HG03045 (cell line): ENCODE results near the gene ATP9A.

ENCODE experiments used
- ATAC-seq: cut with Tn5 transposase; IDR thresholded peaks from one replicate; pipeline ENCODE4 v1.9.1; 2021; ENCODE audit warnings: mild to moderate bottlenecking, moderate library complexity; ENCODE audit not compliant: unreplicated experiment

Gene ATP9A

GRCh38 chr20:51609251-51609650 is 158.9 kb downstream of the ATP9A start:
- no peak for ATAC-seq

DNA sequence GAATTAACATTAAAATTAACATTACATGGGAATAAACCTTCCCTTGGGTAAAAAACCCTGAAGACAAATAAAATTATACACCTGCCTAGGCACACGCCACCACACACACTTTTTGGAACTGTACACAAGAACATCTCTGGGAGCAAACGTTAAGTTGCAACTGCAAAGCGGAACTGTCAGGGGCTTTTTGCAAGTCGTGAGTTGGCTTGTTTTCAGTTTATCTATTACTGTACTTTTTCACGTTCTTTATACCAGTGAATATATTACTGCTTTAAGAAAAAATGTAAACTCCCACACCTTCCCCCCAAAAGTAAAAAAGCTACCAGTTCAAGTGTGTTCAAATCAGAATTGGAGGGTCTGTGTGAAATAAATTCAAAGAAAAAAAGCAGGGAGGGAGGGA is 160.1 kb downstream of the ATP9A start:
- ATAC-seq = no peak

DNA sequence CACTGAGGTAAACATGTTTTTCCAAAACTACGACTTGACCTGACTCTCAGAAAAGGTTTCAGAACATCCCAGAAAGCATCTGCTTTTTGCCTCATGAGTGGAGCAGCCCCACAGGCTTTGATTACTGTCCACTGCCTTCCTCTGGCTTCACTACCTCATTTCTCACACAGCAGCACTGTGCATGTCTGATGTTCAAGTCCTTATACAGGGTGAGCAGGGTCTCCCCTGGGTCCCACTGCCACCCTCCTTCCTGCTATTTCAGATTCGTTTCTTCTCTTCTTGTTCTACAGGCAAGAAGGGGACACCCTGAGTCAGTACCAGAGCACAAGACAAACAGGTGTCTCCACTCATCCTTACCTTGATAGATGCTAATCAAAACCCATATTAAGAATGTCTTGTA is 161.0 kb downstream of the ATP9A start:
- no peak for ATAC-seq

- ATAC-seq = no peak
These were observed 163.3 kb downstream of the ATP9A start for GRCh38 chr20:51604851-51605250.

GRCh38 chr20:51602131-51602530 is 166.1 kb downstream of the ATP9A start:
- ATAC-seq = no peak

- ATAC-seq = no peak
These were observed 167.2 kb downstream of the ATP9A start for GRCh38 chr20:51600950-51601349.

- no peak for ATAC-seq
These were observed 168.2 kb downstream of the ATP9A start for GRCh38 chr20:51600016-51600420.

DNA sequence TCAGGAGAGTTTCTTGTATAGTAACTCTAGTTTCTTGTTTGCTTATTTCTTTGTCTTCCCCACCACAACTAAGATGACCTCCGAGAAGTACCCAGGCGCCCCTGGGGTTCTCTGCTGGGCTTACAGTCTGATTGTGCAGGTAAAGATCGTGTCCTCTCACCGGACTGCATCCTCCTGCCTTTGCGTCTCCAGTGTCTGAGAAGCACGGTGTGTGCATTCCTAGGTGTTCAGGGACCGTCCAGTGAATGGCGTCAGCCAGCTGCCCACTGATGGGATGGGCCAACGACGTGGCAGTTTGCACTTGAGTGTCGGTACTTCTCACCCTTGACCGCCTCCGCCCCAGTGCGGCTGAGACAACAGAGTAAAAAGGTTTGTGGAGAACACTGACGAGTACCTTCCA is 169.6 kb downstream of the ATP9A start:
- ATAC-seq = no peak

GRCh38 chr20:51597389-51598231 is 170.6 kb downstream of the ATP9A start:
- ATAC-seq = no peak

GRCh38 chr20:51596668-51597388 is 171.4 kb downstream of the ATP9A start:
- no peak for ATAC-seq

DNA sequence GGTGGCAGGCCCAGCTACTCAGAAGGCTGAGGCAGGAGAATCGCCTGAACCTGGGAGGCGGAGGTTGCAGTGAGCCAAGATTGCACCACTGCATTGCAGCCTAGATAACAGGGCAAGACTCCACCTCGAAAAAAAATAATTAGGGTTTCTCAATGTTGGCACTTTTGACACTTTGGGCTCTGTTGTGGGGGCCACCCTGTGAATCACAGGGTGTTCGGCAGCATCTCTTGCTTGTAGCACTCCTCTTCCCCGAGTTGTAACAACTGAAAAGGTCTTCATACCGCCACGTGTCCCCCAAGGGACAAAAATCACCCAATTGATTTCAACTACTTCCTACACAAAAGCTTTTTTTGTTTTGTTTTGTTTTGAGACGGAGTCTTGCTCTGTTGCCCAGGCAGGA is 172.4 kb downstream of the ATP9A start:
- ATAC-seq = no peak

- peak; percentile 86 for ATAC-seq
These were observed 173.1 kb downstream of the ATP9A start for GRCh38 chr20:51595058-51595532.

DNA sequence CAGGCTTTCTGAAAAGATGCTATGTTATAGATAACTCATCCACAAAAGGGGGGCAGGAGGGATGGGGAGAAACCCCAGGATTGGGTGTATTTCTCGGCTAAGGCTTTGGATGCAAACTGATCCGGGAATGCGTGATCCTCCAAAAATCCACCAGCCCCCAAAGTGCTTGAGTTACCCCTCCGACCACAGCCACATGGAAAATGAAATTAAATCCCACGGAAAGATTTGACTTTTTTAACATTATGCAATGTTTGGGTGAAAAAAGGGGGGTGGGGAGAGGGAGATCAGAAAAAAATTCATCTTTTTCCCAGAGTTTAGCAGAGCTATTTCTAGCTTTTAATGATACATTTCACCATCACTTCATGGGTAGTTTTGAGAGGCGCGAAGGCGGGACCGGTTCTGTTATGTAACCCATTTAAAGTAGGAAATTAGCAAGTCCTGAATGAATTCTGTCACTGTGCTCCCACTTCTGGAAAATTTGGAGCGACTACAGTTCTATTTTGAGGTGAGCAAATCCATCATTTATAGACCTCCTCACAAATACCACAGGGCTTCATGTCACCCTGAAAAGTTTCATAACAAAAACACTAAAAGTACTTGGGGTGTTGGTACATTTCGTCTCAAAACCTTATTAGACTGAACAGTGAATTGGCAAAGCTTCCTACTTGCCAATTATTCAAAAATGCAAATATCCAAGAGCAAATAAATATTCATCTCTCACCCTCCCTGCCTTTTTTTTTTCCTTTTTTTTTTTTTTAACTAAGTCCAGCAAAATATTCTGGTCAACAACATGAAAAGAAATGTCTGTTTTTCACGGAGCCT is 173.7 kb downstream of the ATP9A start:
- no peak for ATAC-seq

DNA sequence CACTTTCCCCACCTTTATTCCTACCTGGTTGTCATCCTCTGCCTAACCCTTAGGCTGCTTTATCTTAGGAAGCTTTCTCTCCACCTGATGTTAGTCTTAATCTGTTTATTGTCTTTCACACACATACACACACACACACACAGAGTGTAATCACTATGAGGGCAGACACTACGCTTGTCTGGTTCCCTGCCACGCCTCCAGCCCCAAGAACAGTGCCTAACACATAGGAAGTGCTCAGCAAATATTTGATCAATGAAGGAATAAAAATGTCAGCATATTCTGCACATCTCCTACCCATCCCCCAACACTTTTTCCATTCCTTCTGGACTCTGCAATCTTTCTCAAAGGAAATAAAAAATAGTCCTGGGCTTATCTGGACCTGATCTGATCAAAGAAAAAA is 174.6 kb downstream of the ATP9A start:
- ATAC-seq = no peak

DNA sequence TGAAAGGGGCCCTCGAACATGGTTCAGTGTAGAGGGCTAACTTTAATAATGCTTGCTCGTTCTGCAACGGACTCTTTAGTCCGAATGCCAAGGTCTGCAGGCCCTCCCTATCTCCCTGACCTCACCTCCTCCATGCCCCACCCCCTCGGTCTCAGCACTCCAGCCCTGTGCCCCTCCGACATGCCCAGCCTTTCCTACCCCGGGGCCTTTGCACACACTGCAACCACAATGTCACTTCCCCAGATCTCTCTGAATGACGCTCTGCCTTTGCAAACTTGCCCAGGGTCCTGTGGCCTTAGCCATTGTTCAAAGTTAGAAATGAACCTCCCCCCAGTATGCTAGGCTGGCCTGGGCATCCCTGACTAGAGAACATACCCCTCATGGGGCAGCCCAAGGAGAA is 175.6 kb downstream of the ATP9A start:
- no peak for ATAC-seq

DNA sequence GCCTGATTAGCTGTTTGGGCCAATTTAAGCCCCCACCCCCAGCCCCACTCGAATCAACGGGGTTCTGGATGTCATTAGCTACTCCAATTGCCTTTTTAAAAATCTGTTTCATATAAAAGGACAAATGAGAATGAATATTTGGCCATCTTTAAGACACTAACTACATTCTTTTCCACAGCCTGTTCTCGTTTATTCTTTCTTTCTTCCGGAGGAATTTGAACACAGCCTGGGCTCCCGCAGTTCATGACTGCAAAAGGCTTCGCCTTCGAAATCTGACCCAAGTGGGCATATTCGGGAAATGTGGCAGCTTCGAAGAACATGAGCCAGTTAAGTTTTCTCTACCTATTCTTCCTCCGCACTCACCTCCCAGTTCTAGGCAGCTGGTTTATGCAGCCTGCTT is 176.3 kb downstream of the ATP9A start:
- no peak for ATAC-seq

DNA sequence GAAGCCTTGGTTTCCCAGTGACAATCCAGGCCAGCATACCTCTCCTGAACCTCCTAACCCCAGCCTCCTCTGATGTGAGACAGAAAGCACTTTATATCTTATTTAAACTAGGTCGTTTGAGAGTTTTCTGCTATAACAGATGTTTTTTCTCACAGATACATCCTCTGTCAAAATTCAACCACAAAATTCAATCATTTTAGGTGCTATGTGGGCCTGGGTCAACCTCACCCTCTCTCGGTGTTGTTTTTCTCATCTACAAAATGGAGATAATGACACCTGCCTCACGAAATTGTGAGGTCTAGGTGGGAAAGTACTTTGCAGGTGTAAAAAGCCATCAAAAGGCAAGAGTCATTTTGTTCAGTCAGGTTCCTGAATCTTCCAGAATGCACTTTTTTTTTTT is 179.4 kb downstream of the ATP9A start:
- no peak for ATAC-seq

GRCh38 chr20:51587145-51587544 is 181.0 kb downstream of the ATP9A start:
- no peak for ATAC-seq

DNA sequence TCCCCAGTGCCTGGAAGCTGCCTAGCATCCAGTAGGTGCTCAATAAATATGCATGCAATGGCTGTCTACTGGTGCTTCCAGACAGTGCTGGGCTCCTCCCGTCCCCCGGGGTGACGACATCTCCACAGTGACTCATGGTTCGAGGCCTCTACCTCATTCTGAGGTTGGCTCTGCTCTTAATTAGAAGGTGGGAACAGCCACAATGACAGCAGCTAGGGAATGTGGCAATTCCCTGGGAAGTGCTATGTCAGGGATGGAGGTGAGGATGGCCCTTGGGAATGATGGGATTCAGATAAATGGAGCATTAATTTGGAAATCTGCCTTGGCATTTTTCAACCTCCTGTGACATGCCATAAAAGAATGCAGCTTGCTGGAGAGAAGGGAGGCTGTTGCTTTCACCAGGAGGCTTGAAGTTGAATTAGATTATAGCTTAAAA is 182.2 kb downstream of the ATP9A start:
- ATAC-seq = no peak

DNA sequence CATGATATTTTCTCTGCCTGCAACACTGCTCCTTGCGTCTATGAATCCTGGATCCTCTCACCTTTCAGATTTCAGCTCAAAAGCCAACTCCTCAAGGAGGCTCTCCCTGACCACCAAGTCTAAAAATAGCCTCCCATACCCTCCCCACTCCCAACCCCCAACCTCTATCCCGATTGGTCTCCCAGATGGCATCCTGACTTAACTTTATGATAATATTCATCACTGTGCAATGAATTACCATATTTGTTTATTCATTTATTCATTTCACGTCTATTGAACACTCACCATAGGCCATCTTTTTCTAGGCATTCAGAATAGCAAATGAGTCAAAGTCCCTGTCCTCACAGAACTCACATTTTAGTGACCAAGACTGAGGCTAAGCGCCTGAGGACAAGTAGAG is 183.0 kb downstream of the ATP9A start:
- ATAC-seq = no peak

- no peak for ATAC-seq
These were observed 183.5 kb downstream of the ATP9A start for GRCh38 chr20:51584737-51585136.
